ENCODE data around the gene NCMAP.

DNA sequence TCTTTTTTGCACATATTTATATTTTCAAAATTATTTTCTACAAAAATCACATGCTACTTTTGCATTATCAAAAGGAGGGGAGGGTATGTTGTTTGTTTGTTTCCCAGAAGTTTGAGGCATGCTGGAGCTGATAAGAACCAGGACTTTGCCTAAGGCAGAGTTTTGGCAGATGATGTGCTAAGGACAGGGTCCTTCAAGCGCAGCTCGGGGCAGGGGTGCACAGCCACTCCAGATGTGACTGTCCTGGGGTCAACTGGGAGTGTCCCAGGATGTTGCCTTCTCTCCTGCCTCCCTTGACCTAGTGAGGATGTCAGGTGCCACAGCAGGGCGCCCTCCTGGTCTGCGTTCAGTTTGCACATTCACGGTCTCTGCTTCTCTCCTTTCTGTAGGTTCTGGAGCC is 44.7 kb downstream of the NCMAP start:
- TF ChIP-seq, protein P1, sequence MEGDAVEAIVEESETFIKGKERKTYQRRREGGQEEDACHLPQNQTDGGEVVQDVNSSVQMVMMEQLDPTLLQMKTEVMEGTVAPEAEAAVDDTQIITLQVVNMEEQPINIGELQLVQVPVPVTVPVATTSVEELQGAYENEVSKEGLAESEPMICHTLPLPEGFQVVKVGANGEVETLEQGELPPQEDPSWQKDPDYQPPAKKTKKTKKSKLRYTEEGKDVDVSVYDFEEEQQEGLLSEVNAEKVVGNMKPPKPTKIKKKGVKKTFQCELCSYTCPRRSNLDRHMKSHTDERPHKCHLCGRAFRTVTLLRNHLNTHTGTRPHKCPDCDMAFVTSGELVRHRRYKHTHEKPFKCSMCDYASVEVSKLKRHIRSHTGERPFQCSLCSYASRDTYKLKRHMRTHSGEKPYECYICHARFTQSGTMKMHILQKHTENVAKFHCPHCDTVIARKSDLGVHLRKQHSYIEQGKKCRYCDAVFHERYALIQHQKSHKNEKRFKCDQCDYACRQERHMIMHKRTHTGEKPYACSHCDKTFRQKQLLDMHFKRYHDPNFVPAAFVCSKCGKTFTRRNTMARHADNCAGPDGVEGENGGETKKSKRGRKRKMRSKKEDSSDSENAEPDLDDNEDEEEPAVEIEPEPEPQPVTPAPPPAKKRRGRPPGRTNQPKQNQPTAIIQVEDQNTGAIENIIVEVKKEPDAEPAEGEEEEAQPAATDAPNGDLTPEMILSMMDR (IDR thresholded peaks at IDR 0.05) = no peak
- TF ChIP-seq POLR2A (IDR thresholded peaks at IDR 0.05) = no peak
